Loucy (cell line): ENCODE results near the gene ART5.
"Not testable (repeated sequence)": the region's sequence is repeated elsewhere in the genome, so short reads cannot be mapped to it uniquely, and the experiment has no call there.

ENCODE experiments used
- EZH2phosphoT487 ChIP-seq: fragments of 200-600 bp; IDR thresholded peaks from 2 replicates; pipeline ENCODE4 v1.6.1; 2018; ENCODE audit warnings: antibody characterized with exemption, mild to moderate bottlenecking, moderate library complexity, borderline replicate concordance
- TF ChIP-seq, protein P1 (sequence below): fragments of 200-600 bp; sonication (generic); conservative IDR thresholded peaks from 2 replicates; pipeline ENCODE4 v1.5.1; 2014; ENCODE audit warnings: mild to moderate bottlenecking, antibody characterized with exemption, low read length

GRCh38 chr11:3591326-3591725 lies 50.5 kb downstream of the ART5 start:
- TF ChIP-seq, protein P1, sequence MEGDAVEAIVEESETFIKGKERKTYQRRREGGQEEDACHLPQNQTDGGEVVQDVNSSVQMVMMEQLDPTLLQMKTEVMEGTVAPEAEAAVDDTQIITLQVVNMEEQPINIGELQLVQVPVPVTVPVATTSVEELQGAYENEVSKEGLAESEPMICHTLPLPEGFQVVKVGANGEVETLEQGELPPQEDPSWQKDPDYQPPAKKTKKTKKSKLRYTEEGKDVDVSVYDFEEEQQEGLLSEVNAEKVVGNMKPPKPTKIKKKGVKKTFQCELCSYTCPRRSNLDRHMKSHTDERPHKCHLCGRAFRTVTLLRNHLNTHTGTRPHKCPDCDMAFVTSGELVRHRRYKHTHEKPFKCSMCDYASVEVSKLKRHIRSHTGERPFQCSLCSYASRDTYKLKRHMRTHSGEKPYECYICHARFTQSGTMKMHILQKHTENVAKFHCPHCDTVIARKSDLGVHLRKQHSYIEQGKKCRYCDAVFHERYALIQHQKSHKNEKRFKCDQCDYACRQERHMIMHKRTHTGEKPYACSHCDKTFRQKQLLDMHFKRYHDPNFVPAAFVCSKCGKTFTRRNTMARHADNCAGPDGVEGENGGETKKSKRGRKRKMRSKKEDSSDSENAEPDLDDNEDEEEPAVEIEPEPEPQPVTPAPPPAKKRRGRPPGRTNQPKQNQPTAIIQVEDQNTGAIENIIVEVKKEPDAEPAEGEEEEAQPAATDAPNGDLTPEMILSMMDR, result not testable (repeated sequence)
- TF ChIP-seq EZH2phosphoT487, result not testable (repeated sequence)
